Keratinocyte (primary cell): ENCODE results near the gene BMP8B.

Experiments used
- EZH2 ChIP-seq: IDR thresholded peaks from one replicate; pipeline ENCODE4 v1.6.1; 2012; ENCODE audit warnings: inconsistent platforms, mild to moderate bottlenecking, low read length, moderate library complexity
- TF ChIP-seq, protein P1 (sequence below), 3 experiments: IDR thresholded peaks in 1 of 3; conservative IDR thresholded peaks in 1 of 3; optimal IDR thresholded peaks in 1 of 3; 2 replicates in 2 of 3; 3 replicates in 1 of 3; pipeline versions ENCODE3 to v1.5.1; 2011; ENCODE audit warnings: low read length in 3 of 3, mild to moderate bottlenecking in 3 of 3, moderate library complexity in 2 of 3, control low read depth in 1 of 3, inconsistent platforms in 1 of 3; ENCODE audit not compliant: insufficient read depth in 2 of 3; ENCODE audit errors: extremely low read depth in 1 of 3

DNA sequence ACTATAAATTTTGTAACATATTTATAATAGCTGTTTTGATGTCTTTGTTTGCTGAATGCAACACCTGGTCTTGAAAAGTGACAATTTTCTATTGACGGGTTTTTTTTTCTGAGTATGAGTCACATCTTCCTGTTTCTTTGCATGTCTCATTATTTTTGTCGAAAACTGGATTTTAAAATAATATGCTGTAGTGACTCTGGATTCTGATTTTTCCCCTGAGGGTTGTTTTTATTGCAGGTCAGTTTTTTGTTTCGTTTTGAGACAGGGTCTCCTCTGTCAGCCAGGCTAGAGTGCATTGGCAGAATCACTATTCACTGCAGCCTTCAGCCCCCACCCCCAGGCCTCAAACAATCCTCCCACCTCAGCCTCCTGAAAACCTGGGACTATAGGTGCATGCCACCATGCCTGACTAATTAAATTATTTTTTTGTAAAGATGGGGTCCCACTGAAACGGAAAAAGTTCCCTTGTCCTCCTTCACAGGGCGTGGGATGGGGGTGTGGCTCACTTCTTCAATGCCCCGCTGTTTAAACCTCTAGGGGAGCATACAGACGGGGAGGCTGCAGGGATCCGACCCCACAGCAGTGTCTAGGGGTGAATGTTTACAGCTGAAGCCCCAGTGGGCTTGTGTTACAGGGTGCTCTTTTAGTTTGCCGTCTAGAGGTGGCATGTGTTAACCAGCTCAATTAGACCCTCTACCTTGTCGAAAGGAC is 61.3 kb downstream of the BMP8B start:
- TF ChIP-seq, protein P1, sequence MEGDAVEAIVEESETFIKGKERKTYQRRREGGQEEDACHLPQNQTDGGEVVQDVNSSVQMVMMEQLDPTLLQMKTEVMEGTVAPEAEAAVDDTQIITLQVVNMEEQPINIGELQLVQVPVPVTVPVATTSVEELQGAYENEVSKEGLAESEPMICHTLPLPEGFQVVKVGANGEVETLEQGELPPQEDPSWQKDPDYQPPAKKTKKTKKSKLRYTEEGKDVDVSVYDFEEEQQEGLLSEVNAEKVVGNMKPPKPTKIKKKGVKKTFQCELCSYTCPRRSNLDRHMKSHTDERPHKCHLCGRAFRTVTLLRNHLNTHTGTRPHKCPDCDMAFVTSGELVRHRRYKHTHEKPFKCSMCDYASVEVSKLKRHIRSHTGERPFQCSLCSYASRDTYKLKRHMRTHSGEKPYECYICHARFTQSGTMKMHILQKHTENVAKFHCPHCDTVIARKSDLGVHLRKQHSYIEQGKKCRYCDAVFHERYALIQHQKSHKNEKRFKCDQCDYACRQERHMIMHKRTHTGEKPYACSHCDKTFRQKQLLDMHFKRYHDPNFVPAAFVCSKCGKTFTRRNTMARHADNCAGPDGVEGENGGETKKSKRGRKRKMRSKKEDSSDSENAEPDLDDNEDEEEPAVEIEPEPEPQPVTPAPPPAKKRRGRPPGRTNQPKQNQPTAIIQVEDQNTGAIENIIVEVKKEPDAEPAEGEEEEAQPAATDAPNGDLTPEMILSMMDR (optimal IDR thresholded peaks at IDR 0.05 in 1 of 3, IDR thresholded peaks at IDR 0.05 in 1 of 3, conservative IDR thresholded peaks at IDR 0.05 in 1 of 3; ENCODE audit: extremely low read depth in 1 of 3, insufficient read depth in 2 of 3, low read length in 3 of 3): no peak
- no peak for TF ChIP-seq EZH2
